ENCODE data around the gene CNPY1. TPM values are rescaled to one million over a fixed set of nuclear protein-coding genes. Genes with fewer than 3 reads are reported as not detected.

The CNPY1 gene
- total RNA-seq, 1 donor from 2014 or later = not detected

DNA sequence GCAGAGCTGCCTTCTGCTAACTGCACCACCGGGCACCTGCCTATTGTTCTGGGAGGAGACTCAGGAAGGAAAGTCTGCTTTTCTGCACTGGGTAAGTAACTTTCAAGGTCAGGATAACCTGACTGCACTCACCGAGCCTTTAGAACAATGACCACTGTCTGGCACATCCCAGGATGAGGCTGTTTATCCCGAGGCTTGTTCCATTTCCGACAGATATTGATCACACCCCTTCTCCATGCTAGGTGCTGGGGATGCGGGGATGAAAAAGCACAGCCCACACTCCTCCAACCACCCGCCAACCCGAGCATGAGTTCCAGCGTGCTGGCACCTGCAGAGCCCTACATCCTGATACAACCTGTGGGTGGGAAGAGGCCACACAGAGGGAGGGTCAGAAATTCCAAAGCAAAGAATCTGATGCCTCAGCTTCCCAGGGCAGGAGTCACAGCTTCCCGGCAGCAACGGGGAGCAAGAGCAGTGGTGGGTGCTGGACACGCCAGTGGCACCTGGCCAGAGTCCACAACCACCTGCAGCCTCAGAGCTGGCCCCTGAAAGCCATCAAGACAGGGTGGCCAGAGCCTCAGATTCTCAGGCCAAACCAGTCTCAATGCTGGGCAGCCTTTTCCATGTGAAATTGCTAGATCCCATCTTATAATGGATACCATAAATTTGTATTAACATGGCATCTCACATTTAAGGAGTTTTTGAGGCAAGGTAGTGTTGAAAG, 34.9 kb upstream of the CNPY1 start:
- intact Hi-C loops (cut with DNase I) = no loop called here
- no peak for DNase-seq (ENCODE audit: low spot score)
- ATAC-seq = no peak

DNA sequence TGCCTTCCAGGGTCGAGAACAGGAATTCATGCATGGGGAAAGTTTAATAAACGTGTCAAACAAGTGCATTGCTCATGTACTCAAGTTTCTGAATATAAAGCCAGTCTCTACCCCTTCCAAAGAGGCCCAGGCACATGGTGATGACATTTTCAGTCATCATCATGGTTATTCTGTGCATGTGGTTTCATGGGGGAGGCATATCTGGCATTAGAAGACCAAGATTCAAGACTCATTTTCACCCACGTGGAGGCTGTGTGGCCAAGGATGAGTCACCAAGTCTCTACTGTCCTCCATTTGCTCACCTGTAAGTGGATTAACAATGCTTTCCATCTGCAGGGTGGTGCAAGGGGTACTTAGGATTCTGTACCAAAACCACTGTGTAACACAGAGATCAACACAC, 34.0 kb upstream of the CNPY1 start:
- no peak for ATAC-seq
- no peak for DNase-seq (ENCODE audit: low spot score)
- intact Hi-C loops (cut with DNase I) = no loop called here

- ATAC-seq = no peak
- DNase-seq (ENCODE audit: low spot score) = no peak
- intact Hi-C loops (cut with DNase I) = no loop called here
These were observed 33.2 kb upstream of the CNPY1 start for GRCh38 chr7:155579565-155579964.

DNA sequence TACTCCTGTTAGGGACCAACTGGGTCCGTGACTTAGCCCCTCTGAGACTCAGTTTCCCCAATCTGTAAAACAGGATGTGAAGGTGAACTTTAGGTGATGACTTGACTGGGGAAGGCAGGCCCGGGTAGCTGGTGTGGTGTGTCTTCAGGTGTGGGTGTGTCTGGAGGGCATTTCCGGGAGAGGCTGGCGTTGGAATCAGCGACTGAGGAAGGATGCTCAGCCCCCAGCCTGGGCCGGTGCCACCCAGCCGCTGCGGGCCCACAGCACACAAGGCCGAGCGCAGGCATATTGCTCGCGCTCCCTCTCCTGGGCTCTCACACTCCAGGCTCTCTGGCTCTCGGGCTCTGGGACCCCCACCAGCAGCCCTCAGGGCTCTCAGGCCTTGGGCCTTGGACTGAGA, 31.7 kb upstream of the CNPY1 start:
- no peak for DNase-seq (ENCODE audit: low spot score)
- no peak for ATAC-seq
- intact Hi-C loops (cut with DNase I) = no loop called here

DNA sequence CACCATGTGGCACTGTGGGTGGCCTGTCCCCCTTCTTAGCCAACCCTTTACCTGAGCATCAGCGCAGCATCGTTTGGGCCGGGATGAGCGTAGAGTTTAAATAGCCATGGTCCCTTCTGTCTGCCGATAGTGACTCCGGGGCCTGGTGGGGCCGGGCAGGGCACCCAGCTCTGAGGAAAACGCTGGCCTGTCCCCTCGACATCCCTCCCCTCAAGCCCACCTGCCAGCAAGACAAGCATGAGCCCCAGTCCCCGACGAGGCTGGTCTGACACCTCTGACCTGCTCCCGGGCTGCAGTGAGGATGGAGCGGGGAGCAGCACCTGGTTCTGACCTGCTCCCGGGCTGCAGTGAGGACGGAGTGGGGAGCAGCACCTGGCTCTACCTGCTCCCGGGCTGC, 31.1 kb upstream of the CNPY1 start:
- intact Hi-C loops (cut with DNase I) = no loop called here
- no peak for DNase-seq (ENCODE audit: low spot score)
- ATAC-seq = no peak

DNA sequence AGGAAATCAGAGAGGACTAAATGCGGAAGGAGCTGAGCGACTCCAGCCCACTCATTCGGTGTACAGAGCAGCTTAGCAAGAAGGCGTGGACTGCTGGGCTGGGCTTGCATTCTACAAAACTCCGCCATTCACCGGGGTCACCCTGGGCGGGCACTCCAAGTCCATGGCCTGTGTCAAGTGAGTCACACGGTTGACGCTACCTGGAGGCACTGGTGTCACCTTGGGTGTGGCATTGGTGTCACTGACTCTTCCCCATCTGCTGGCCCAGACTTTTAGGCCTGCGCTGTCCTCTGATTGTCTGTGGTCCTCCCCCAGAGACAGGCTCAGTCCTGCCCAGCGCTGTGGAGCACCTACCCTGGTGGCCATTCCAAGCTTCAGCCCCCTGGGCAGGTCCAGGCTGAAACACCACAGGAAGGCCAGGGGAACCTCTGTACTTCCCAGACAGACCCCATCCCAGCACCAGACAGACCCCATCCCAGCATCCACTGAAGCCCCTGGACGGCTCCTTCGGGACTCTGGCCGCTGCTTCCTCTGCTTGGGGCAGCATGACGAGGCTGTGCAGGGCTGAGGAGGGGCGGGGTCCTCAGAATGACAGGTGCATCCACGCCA, 30.6 kb upstream of the CNPY1 start:
- peak; percentile 55 for ATAC-seq
- DNase-seq (ENCODE audit: low spot score) = no peak
- intact Hi-C loops (cut with DNase I) = no loop called here

DNA sequence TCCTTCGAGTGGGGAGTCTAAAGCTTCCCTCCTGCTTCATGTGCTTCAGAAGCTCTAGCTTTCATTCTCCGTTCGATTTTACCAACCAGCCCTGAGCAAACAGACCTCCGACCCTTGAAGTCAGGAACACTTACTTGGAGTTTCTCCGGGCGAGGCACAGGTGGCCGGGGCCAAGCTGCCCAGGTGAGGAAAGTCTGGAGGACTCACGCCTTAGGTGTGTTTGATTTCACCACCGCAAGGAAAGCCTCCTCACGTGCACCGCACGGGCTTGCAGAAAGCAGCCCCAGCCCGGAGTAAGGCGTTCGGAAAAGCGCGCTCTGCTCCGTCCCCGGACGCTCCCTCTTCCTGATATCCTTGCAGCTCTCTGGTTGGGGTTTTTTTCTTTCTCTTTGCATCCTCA, 30.1 kb upstream of the CNPY1 start:
- ATAC-seq = no peak
- no peak for DNase-seq (ENCODE audit: low spot score)
- intact Hi-C loops (cut with DNase I) = no loop called here

DNA sequence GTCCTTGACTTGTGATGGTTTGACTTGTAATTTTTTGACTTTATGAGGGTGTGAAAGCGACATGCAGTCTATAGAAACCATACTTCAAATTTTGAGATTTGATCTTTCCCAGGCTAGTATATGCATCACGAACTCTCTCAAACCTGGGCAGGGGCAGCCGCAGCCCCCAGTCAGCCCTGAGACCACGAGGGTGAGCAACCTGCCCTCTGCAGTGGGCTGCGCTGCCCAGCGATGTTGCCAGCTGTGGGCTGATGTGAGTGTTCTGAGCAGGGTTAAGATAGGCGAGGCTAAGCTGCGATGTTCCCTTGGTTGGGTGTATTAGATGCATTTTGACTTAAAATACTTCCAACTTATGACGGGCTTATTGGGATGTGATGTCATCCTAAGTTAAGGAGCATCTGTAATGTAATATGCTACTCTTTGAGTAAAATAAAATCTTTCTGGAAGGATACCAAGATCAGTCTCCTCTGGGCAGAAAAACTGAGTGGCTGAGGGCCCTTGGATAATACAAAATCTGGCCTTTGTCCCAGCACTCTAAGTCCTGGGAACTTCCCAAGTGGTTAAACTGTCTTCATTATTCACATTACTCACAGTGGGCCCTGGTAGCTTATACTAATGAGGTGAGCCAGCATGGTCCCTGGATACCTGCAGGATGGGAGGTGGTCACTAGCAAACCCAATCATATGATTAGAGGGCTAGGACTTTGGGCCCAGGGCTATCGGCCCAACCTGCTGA, 28.4 kb upstream of the CNPY1 start:
- DNase-seq (ENCODE audit: low spot score) (no peak), ATAC-seq (no peak)
- intact Hi-C loops (cut with DNase I) = no loop called here

DNA sequence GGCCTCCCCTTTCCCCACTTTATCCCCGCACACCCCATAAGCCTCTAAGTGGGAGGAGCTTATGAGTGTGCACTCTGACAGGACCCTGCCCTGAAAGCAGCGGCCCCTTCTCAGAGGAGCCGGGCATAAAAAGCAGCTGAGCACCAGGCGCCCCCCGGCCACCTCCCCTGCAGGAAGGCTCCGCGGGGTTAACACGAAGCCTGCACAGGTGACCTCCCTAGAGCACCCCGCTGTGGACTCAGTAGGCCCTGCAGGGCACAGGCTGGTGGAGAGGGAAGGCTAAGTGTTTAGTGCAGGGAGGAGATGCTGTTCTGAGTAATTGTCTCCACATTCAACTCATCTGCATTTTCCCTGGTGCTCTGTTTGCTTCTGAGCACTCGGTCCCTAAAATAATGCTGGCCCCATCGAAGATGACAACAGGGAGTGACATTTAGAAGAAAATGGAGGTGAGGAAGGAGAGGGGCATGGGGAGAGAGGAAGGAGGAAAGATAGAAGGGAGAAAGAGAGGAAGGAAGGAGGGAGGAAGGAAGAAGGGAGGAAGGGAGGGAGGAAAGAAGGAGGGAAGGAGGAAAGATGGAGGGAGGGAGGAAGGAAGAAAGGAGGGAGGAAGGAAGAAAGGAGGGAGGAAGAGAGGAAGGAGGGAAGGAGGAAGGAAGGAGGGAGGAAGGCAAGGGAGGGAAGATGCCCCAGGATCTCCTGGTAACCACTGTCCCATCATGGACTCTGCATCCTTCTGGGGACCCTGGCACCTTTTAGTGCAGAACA, 25.4 kb upstream of the CNPY1 start:
- DNase-seq (ENCODE audit: low spot score) (no peak), ATAC-seq (no peak)
- intact Hi-C loops (cut with DNase I) = no loop called here

DNA sequence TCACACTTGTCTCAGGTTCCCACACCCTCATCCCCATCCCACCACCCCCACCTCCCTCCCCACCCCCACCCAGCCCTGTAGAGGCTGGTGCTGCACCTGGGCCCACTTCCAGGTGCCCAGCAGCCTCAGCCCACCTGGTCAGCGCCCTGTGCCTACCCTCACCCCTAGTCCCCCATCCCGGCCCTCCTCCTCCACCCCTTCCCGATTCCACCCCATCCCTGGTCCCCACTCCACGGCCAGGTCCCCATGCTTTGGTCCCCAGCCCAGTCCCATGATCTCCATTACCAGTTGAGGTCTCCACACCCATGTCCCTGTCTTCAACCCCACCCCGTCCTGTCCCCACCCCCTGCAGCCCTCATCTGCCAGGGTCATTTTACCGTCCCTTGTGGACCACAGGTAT, 24.6 kb upstream of the CNPY1 start:
- ATAC-seq (no peak), DNase-seq (ENCODE audit: low spot score) (no peak)
- intact Hi-C loops (cut with DNase I) = no loop called here

DNA sequence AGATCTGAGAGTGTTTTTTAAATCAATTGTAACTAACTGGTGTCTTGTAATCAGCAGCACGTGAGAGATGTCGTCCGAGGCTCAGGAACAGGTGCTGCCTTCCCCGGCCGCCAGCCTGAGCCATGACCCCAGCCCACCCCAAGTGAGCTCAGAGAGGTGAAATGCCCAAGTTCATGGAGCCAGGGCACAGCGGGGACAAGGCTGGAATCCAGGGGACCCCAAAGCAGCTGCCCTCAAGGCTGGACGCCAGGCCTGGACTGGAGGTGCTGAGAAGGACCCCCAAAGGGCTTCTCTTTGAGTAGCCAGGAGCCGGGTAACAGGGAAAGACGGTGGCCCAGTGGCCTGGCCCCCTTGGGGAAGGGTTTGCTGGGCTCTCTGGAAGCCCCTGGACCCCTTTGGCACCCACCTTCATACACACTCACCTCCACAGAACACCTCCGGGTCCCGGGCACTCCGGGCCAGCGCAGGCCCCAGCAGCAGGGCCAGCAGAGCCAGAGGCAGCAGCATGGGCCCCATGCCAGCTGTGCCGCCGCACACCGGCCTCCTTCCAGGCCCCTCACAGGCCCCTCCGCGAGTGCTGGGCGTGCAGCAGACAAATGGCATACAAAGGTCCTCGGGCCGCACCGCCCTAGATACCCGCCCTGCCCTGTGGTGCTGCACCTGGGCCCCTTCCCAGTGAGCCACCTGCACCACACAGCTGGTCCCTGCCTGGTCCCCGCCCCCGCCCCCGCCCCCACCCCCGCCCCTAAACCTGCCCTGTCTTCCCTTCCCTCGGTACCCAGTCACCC, 24.0 kb upstream of the CNPY1 start:
- DNase-seq (ENCODE audit: low spot score) = no peak
- intact Hi-C loops (cut with DNase I) = no loop called here
- ATAC-seq = no peak

GRCh38 chr7:155569681-155570080, 23.3 kb upstream of the CNPY1 start:
- DNase-seq (ENCODE audit: low spot score) (no peak), ATAC-seq (no peak)
- intact Hi-C loops (cut with DNase I) = no loop called here

GRCh38 chr7:155568842-155569494, 22.6 kb upstream of the CNPY1 start:
- ATAC-seq = no peak
- intact Hi-C loops (cut with DNase I) = no loop called here
- DNase-seq (ENCODE audit: low spot score) = no peak

DNA sequence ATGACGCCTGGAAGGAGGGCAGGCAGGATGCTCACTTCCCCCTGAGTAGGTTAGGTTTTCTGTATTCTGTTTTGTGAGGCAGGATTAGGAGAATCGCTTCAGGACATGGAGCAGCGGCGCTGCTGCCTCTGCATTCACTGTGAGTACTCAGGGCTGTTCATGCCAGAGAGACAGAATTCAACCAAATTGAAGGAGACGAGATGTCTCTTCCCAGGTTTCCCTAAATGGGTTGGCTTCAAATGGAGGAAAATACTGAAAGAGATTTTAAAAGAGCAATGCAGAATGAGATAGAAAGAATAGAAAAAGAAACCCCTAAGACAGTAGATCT, 21.9 kb upstream of the CNPY1 start:
- intact Hi-C loops (cut with DNase I) = no loop called here
- DNase-seq (ENCODE audit: low spot score) (no peak), ATAC-seq (no peak)

- no peak for ATAC-seq
- intact Hi-C loops (cut with DNase I) = no loop called here
- no peak for DNase-seq (ENCODE audit: low spot score)
These were observed 21.4 kb upstream of the CNPY1 start for GRCh38 chr7:155567646-155568332.

GRCh38 chr7:155566011-155566836, 19.9 kb upstream of the CNPY1 start:
- intact Hi-C loops (cut with DNase I) = no loop called here
- DNase-seq (ENCODE audit: low spot score) (no peak), ATAC-seq (no peak)

- ATAC-seq (no peak), DNase-seq (ENCODE audit: low spot score) (no peak)
- intact Hi-C loops (cut with DNase I) = no loop called here
These were observed 19.2 kb upstream of the CNPY1 start for GRCh38 chr7:155565596-155565995.
